Activated T-helper 1 cell treated with anti-CD3 and anti-CD28 coated beads, Interleukin-12 subunit alpha, Interleukin-12 subunit beta, Interleukin-2, Interleukin-4 antibody, amounts not matched to agents 30 ng/mL and 10 ng/mL and 1 ng/mL, durations not matched to agents 14 hours and 24 hours and 36 hours (primary cell): ENCODE data around the gene NOTUM. TPM values are rescaled to one million over a fixed set of nuclear protein-coding genes. Genes with fewer than 3 reads are reported as not detected.

Source experiments
- DNase-seq: peaks from one replicate; pipeline ENCODE4 v3.0.0; 2021; ENCODE audit warnings: low spot score
- H3K27ac Mint-ChIP-seq: one replicate; pipeline ENCODE4 v1.8.0; 2021; ENCODE audit warnings: mild to moderate bottlenecking, mixed read lengths
- H3K27me3 Mint-ChIP-seq: one replicate; pipeline ENCODE4 v1.8.0; 2022; ENCODE audit warnings: mild to moderate bottlenecking, moderate library complexity, mixed read lengths; ENCODE audit not compliant: insufficient read depth
- H3K36me3 Mint-ChIP-seq: one replicate; pipeline ENCODE4 v1.8.0; 2021; ENCODE audit warnings: low read depth, mixed read lengths
- H3K4me1 Mint-ChIP-seq: one replicate; pipeline ENCODE4 v1.8.0; 2021; ENCODE audit warnings: low read depth, mixed read lengths
- H3K4me3 Mint-ChIP-seq: one replicate; pipeline ENCODE4 v1.8.0; 2021; ENCODE audit warnings: mild to moderate bottlenecking, moderate library complexity, mixed read lengths
- H3K9me3 Mint-ChIP-seq: one replicate; pipeline ENCODE4 v1.8.0; 2021; ENCODE audit warnings: mixed read lengths
- intact Hi-C: fragments of 100-400 bp; cut with micrococcal nuclease; formaldehyde crosslinking; loops from one replicate; pipeline ENCODE4 v1.15.1; 2024
- total RNA-seq: library from RNA; stranded (reverse); gene quantifications from 2 replicates; pipeline ENCODE4 v1.2.3, GENCODE V29; 2022

NOTUM gene
- total RNA-seq, 1 donor from 2014 or later: 1.5 TPM

GRCh38 chr17:82000803-82001570 lies 40.0 kb upstream of the NOTUM start:
- Mint-ChIP-seq H3K4me1 (no peaks in the 10 kb centered on the region), H3K27me3 (no peaks in the 10 kb centered on the region), H3K27ac (no peak overlapping the region), H3K4me3 (no peak overlapping the region), H3K36me3 (no peaks in the 10 kb centered on the region), H3K9me3 (no peaks in the 10 kb centered on the region)
- no peak for DNase-seq
- intact Hi-C loops: no loop called here

GRCh38 chr17:81999976-82000802 lies 39.2 kb upstream of the NOTUM start:
- intact Hi-C loops: no loop called here

GRCh38 chr17:81999587-81999975 lies 38.6 kb upstream of the NOTUM start:
- no peak for DNase-seq
- no peak overlapping the region for H3K4me3 Mint-ChIP-seq
- intact Hi-C loops: no loop called here
- no peaks in the 10 kb centered on the region for H3K4me1 Mint-ChIP-seq
- no peak overlapping the region for H3K27ac Mint-ChIP-seq
- no peaks in the 10 kb centered on the region for H3K36me3 Mint-ChIP-seq
- H3K27me3 Mint-ChIP-seq: no peaks in the 10 kb centered on the region
- H3K9me3 Mint-ChIP-seq: no peaks in the 10 kb centered on the region

More at GRCh38 chr17:81999976-82000802, 39.2 kb upstream of the NOTUM start:
- no peaks in the 10 kb centered on the region for H3K36me3 Mint-ChIP-seq
- no peaks in the 10 kb centered on the region for H3K27me3 Mint-ChIP-seq
- H3K9me3 Mint-ChIP-seq: no peaks in the 10 kb centered on the region
- H3K4me1 Mint-ChIP-seq: no peaks in the 10 kb centered on the region
- DNase-seq: no peak
- H3K4me3 Mint-ChIP-seq: no peak overlapping the region
- no peak overlapping the region for H3K27ac Mint-ChIP-seq

GRCh38 chr17:81998691-81999438 lies 37.9 kb upstream of the NOTUM start:
- H3K36me3 Mint-ChIP-seq: no peaks in the 10 kb centered on the region
- no peak for DNase-seq
- H3K27ac Mint-ChIP-seq: no peak overlapping the region
- no peaks in the 10 kb centered on the region for H3K4me1 Mint-ChIP-seq
- H3K4me3 Mint-ChIP-seq: no peak overlapping the region
- H3K9me3 Mint-ChIP-seq: no peaks in the 10 kb centered on the region
- H3K27me3 Mint-ChIP-seq: no peaks in the 10 kb centered on the region
- intact Hi-C loops: no loop called here

- Mint-ChIP-seq H3K4me1 (no peaks in the 10 kb centered on the region), H3K36me3 (no peaks in the 10 kb centered on the region), H3K9me3 (no peaks in the 10 kb centered on the region), H3K4me3 (no peak overlapping the region), H3K27me3 (no peaks in the 10 kb centered on the region), H3K27ac (no peak overlapping the region)
- intact Hi-C loops: no loop called here
- no peak for DNase-seq
Observed at GRCh38 chr17:81998212-81998611, 37.2 kb upstream of the NOTUM start.

- Mint-ChIP-seq H3K9me3 (no peaks in the 10 kb centered on the region), H3K27me3 (no peaks in the 10 kb centered on the region), H3K4me1 (no peaks in the 10 kb centered on the region), H3K27ac (no peak overlapping the region), H3K4me3 (no peak overlapping the region), H3K36me3 (no peaks in the 10 kb centered on the region)
- intact Hi-C loops: no loop called here
- no peak for DNase-seq
Observed at GRCh38 chr17:81996757-81997441, 35.9 kb upstream of the NOTUM start.

GRCh38 chr17:81996232-81996756 lies 35.3 kb upstream of the NOTUM start:
- Mint-ChIP-seq H3K9me3 (no peaks in the 10 kb centered on the region), H3K27me3 (no peaks in the 10 kb centered on the region), H3K36me3 (no peaks in the 10 kb centered on the region), H3K4me3 (no peak overlapping the region), H3K4me1 (no peaks in the 10 kb centered on the region), H3K27ac (no peak overlapping the region)
- intact Hi-C loops: no loop called here
- no peak for DNase-seq

- Mint-ChIP-seq H3K4me1 (no peaks in the 10 kb centered on the region), H3K27me3 (no peaks in the 10 kb centered on the region), H3K36me3 (no peaks in the 10 kb centered on the region), H3K9me3 (no peaks in the 10 kb centered on the region), H3K4me3 (no peak overlapping the region), H3K27ac (no peak overlapping the region)
- no peak for DNase-seq
- intact Hi-C loops: no loop called here
Observed at GRCh38 chr17:81995463-81996231, 34.7 kb upstream of the NOTUM start.

GRCh38 chr17:81994593-81995462 lies 33.8 kb upstream of the NOTUM start:
- no peaks in the 10 kb centered on the region for H3K36me3 Mint-ChIP-seq
- H3K4me3 Mint-ChIP-seq: no peak overlapping the region
- H3K4me1 Mint-ChIP-seq: no peaks in the 10 kb centered on the region
- DNase-seq: no peak
- no peaks in the 10 kb centered on the region for H3K9me3 Mint-ChIP-seq
- no peak overlapping the region for H3K27ac Mint-ChIP-seq
- intact Hi-C loops: no loop called here
- no peaks in the 10 kb centered on the region for H3K27me3 Mint-ChIP-seq

- intact Hi-C loops: no loop called here
- no peak overlapping the region for H3K4me3 Mint-ChIP-seq
- no peaks in the 10 kb centered on the region for H3K4me1 Mint-ChIP-seq
Observed at GRCh38 chr17:81993729-81994592, 33.0 kb upstream of the NOTUM start.

More at GRCh38 chr17:81993729-81994592, 33.0 kb upstream of the NOTUM start:
- no peak for DNase-seq
- H3K36me3 Mint-ChIP-seq: no peaks in the 10 kb centered on the region
- H3K27me3 Mint-ChIP-seq: no peaks in the 10 kb centered on the region
- no peak overlapping the region for H3K27ac Mint-ChIP-seq
- no peaks in the 10 kb centered on the region for H3K9me3 Mint-ChIP-seq
